Activated CD4-positive, alpha-beta T cell treated with anti-CD3 and anti-CD28 coated beads, Interleukin-2, amount 50 U/mL, for 24 hours (primary cell): Measurements from ENCODE around the gene TFRC.
"Not testable (repeated sequence)": the region's sequence is repeated elsewhere in the genome, so short reads cannot be mapped to it uniquely, and the experiment has no call there.

Source experiments
- DNase-seq, 2 donors: peaks; one replicate each; pipeline ENCODE4 v3.0.0-alpha.2; 2020; ENCODE audit warnings: low read depth in 1 of 2, low spot score in 1 of 2

The TFRC gene

DNA sequence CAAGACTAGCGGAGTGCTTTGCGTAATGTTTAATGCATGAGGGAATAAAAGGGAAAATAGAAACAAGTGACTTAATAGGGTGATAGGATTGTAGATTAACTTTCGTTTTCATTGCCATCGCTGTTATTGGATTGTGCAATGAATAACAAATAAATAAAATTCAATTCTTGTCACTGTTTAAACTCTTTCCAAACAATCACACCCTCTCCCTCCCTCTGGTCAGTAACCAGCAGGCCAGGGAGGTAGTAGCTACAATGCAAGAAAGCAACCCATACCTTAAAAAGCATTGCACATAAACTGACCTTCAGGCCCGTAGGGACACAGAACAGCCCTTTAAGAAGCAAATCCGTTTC is 705 bp upstream of the TFRC start:
- no peak for DNase-seq

GRCh38 chr3:196081002-196081833 is 672 bp downstream of the TFRC start:
- DNase-seq, result peak; percentile 41 to 44

- not testable (repeated sequence) for DNase-seq
Measured at GRCh38 chr3:196080101-196080846, 1.6 kb downstream of the TFRC start.

DNA sequence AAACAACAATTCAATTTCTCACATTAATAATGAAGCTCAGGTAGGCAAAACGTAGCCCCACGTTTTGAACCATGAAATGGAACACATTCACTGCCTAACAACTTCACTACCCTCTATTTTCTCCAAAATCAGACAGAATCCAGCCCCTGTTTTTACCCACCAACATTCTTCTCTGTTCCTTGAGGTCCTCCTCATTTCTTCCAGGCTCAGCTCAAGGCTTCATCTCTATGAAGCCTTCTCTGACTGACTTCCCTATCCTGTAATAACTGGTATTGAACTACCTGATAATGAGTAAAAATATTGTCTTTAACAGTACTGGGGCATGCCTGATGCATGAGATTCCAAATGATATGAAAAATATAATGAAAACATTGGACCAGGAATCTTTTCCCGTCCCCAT is 2.2 kb downstream of the TFRC start:
- DNase-seq, result no peak

GRCh38 chr3:196075013-196075412 is 6.9 kb downstream of the TFRC start:
- DNase-seq, result no peak

DNA sequence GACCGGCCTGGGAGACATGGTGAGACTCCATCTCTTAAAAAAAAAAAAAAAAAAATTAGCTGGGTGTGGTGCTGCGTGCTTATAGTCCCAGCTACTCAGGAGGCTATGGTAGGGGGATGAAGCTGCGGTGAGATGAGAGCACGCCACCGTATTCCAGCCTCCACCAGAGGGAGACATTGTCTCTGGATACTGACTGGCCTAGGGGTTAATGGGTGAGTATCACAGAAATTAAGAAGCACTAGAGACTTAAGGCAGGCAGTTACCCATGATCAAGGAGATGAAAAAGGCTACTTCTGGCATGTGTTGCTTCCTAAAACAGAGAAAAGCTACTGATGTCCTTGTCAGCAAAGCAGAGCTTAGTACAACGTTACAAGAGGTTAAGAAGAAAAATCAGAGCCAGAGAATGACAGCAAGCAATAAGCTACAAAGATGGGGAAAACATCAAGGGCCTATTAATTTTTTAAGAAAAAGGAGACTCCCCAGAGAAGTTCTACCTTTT is 8.6 kb downstream of the TFRC start:
- DNase-seq, result peak; percentile 29 to 64

- DNase-seq, result no peak
Measured at GRCh38 chr3:196072313-196072712, 9.6 kb downstream of the TFRC start.

DNA sequence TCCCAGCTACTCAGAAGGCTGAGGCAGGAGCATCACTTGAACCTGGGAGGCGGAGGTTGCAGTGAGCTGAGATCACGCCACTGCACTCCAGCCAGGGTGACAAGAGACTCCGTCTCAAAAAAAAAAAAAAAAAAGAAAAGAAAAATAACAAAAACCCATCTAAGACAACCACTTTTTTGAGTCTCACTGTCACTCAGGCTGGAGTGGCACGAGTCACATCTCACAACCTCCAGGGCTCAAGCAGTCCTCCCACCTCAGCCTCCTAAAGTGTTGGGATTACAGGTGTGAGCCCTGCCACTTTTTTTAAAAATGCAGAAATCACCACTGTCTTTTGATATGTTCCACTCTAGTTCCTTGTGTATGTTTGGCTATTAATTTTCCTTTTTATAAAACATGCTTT is 13.1 kb downstream of the TFRC start:
- not testable (repeated sequence) for DNase-seq

DNA sequence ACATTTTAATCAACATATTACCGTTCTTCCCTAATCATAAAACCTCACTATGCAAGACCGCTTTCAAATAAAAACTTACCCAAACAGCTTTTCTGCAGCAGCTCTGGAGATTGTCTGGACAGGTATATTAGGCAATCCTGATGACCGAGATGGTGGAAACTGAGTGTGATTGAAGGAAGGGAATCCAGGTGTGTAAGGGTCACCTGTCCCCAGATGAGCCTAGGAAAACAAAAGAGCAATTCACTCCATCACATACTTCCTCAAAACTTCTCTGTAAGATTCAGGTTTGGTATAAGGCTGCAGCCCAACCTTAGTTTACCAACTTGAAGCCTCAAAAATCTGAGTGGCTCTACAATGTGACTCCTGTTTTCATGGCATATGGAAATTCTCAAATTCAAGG is 14.5 kb downstream of the TFRC start:
- DNase-seq, result no peak

- DNase-seq, result no peak
Measured at GRCh38 chr3:196063971-196064370, 17.9 kb downstream of the TFRC start.

- no peak for DNase-seq
Measured at GRCh38 chr3:196063456-196063855, 18.4 kb downstream of the TFRC start.

DNA sequence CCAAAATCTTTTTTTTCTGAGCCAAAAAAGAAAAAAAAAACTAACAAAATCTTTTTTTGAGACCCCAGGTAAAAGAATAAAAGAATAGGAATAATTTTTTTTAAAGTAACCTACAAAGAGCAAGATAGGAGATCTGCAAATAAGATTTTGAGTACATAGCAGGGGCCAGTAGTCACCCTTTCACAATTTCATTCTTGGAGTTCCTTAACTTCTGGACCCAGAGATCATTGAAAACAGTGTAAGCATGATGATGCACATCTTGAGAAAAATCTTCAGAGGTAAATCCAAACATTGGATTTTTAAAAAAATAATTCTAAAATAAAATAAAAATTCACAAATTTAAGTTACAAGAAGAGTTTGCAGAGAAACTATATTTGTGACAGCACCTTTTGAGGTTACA is 18.8 kb downstream of the TFRC start:
- no peak for DNase-seq

DNA sequence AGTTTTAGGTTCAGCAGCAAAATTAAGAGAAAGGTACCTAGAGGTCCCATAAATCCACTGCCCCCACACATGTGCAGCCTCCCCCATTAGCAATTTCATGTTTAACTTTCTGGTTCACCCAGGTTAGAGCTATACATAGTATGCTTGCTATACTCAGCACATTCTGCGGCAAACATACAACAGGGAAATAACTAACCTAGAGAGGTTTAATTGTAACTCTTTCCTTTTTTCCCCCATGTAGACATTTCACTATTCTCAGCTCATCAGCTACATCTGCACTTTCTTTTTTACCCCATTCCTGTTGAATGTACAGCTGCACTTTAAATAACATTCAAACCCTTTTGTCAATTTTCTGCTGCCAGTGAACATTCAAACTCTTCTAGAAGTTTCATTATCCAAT is 21.1 kb downstream of the TFRC start:
- DNase-seq, result no peak

GRCh38 chr3:196057760-196058331 is 24.0 kb downstream of the TFRC start:
- no peak for DNase-seq

DNA sequence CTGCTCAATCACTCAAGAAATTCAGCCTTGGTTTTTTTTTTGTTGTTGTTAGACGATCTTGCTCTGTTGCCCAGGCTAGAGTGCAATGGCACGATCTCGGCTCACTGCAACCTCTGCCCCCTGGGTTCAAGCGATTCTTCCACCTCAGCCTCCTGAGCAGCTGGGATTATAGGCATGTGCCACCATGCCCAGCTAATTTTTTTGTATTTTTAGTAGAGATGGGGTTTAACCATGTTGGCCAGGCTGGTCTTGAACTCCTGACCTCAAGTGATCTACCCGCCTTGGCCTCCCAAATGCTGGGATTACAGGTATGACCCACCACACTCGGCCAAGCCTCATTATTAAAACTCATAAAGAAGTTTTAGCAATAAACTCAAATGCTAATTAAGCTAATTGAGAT is 25.5 kb downstream of the TFRC start:
- not testable (repeated sequence) for DNase-seq

- DNase-seq, result no peak
Measured at GRCh38 chr3:196055683-196056270, 26.1 kb downstream of the TFRC start.

GRCh38 chr3:196055240-196055639 is 26.6 kb downstream of the TFRC start:
- DNase-seq, result no peak

DNA sequence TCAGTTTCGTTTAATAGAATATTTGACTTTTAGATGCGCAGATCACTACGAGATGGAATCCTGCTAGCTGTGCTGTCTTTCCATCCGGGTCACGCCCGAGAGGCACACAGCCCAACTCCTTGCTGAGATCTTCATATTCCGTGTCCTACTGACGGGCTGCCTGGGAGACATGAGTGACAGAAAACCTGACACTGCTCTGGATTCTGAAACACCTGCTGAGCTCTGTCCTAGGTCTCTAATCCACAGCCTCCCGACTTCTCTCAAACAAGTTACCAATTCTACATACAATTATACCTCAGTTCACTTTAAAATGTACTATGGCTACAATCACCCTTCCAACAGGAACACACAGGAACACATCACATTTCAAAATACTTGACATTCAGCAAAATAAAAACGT is 27.2 kb downstream of the TFRC start:
- no peak for DNase-seq

DNA sequence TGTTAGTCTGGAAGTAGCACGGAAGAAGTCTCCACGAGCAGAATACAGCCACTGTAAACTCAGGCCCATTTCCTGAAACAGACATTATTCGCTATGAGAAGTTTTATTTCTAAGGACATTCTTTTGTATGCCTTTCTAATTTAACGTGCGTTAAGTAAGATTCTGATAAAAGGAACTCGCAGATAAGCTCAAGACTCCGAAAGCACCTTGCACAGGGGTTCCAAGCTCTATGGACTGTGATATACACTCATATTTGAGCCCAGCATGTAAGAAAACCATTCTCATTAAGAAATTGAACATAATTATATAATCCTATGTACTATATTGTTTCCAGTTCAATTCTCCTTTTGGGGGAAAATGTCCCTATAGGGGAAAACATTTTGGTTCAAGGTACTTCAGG is 28.4 kb downstream of the TFRC start:
- DNase-seq, result no peak

GRCh38 chr3:196051282-196052076 is 30.4 kb downstream of the TFRC start:
- no peak for DNase-seq

- no peak for DNase-seq
Measured at GRCh38 chr3:196050597-196050996, 31.3 kb downstream of the TFRC start.
